ENCODE measurements around the gene STON2. TPM values are rescaled to one million over a fixed set of nuclear protein-coding genes. Genes with fewer than 3 reads are reported as not detected.

STON2 gene
- total and polyA plus RNA-seq, 4 donors: 1.9 to 30.0 (median 7.3) TPM

GRCh38 chr14:81269979-81270375, 130.1 kb downstream of the STON2 start:
- no peak for TF ChIP-seq HNF4G (IDR thresholded peaks at IDR 0.05)
- no peak for TF ChIP-seq ZBTB33 (IDR thresholded peaks at IDR 0.05)
- no peak for TF ChIP-seq TAF1 (conservative IDR thresholded peaks at IDR 0.05)
- no peak for TF ChIP-seq NR2F2 (IDR thresholded peaks at IDR 0.05)
- no peak for TF ChIP-seq FOXA2 (IDR thresholded peaks at IDR 0.05)
- TF ChIP-seq EGR1 (IDR thresholded peaks at IDR 0.05; ENCODE audit: low read depth in 2 of 2): no peak
- TF ChIP-seq JUND (IDR thresholded peaks at IDR 0.05): no peak
- TF ChIP-seq CTCF (IDR thresholded peaks at IDR 0.05; ENCODE audit: low read depth, low read length, missing input control): no peak
- TF ChIP-seq GABPA (IDR thresholded peaks at IDR 0.05 in 1 of 2, conservative IDR thresholded peaks at IDR 0.05 in 1 of 2): no peak
- no peak for TF ChIP-seq REST (IDR thresholded peaks at IDR 0.05)
- TF ChIP-seq MAX (IDR thresholded peaks at IDR 0.05): no peak
- TF ChIP-seq FOXA1 (IDR thresholded peaks at IDR 0.05): no peak
- TF ChIP-seq SP1 (IDR thresholded peaks at IDR 0.05): no peak
- no peak for TF ChIP-seq ATF3 (IDR thresholded peaks at IDR 0.05)
- TF ChIP-seq HNF4A (conservative IDR thresholded peaks at IDR 0.05): no peak
- no peak for TF ChIP-seq RAD21 (IDR thresholded peaks at IDR 0.05)
- no peak for TF ChIP-seq YY1 (IDR thresholded peaks at IDR 0.05)
- TF ChIP-seq RXRA (IDR thresholded peaks at IDR 0.05): no peak
- WGBS: 90% methylated on average over 3 of the region's 3 CpGs
- H3K9me3 ChIP-seq (ENCODE audit: control insufficient read depth in 4 of 4, low read length in 3 of 4): no peaks in the 10 kb centered on the region
- H3K36me3 ChIP-seq (ENCODE audit: control insufficient read depth in 4 of 4, insufficient read depth in 3 of 4, low read depth in 1 of 4, low read length in 3 of 4): no peaks in the 10 kb centered on the region
- H3K27me3 ChIP-seq (ENCODE audit: control insufficient read depth in 4 of 4, insufficient read depth in 4 of 4, low read length in 3 of 4): no peaks in the 10 kb centered on the region
- H3K4me3 ChIP-seq (ENCODE audit: low read depth in 1 of 3, low read length in 3 of 3): no peak overlapping the region
- DNase-seq (ENCODE audit: low spot score): no peak
- no peak overlapping the region for H3K27ac ChIP-seq (ENCODE audit: low read depth in 1 of 2, low read length in 2 of 2)
- peaks cover 0 to 8% (median 4%) of the 10 kb centered on the region in 4 donors for H3K4me1 ChIP-seq (ENCODE audit: control insufficient read depth in 4 of 4, insufficient read depth in 4 of 4, low read length in 3 of 4)
- no peak overlapping the region for H3K9ac ChIP-seq (ENCODE audit: low read depth in 1 of 2, low read length in 2 of 2)
